Cardiac fibroblast (primary cell): ENCODE results near the gene RNF126.
"Not testable (repeated sequence)": the region's sequence is repeated elsewhere in the genome, so short reads cannot be mapped to it uniquely, and the experiment has no call there.

Experiments used
- DNase-seq, 2 donors: peaks; one replicate each; pipeline versions ENCODE4 v3.0.0 to v3.0.0-alpha.2; 2010; ENCODE audit warnings: low read depth in 2 of 2
- H3K4me3 ChIP-seq, 2 donors: replicated peaks in 1 of 2; 1 replicate in 1 of 2; 2 replicates in 1 of 2; pipeline ENCODE4 v1.5.1; 2011; ENCODE audit warnings: low read depth in 2 of 2, low read length in 2 of 2, mild to moderate bottlenecking in 2 of 2, moderate library complexity in 1 of 2
- TF ChIP-seq, protein P1 (sequence below): IDR thresholded peaks from one replicate; pipeline ENCODE4 v1.5.1; 2011; ENCODE audit warnings: low read depth, mild to moderate bottlenecking, low read length, inconsistent platforms

RNF126 gene

DNA sequence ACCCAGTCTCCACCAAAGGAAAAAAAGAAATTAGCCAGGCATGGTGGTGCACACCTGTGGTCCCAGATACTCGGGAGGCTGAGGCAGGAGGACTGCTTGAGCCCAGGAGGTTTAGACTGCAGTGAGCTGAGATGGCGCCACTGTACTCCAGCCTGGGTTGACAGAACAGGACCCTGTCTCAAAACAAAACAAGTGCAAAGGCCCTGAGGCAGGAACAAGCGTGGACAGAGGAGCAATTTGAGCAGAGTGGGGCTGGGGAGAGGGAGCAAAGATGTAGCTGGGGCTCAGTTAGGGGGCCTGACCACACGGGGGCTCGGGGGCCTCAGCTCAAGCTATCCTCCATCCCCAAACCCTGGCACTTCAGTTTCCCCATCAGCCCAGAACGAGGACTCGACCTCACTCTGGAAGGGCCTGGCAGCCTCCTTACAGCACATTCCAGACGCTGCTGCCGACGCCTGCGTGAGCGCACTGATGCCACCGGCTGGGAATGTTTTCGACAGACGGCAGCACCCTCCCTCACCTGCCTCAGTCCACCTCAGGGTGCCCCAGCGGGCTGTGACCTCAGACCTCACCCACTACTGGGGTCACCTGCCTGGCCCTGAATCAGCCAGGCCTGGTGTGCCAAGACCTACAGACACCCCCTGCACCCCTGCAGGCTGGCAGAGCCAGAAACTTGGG, 27.9 kb downstream of the RNF126 start:
- TF ChIP-seq, protein P1, sequence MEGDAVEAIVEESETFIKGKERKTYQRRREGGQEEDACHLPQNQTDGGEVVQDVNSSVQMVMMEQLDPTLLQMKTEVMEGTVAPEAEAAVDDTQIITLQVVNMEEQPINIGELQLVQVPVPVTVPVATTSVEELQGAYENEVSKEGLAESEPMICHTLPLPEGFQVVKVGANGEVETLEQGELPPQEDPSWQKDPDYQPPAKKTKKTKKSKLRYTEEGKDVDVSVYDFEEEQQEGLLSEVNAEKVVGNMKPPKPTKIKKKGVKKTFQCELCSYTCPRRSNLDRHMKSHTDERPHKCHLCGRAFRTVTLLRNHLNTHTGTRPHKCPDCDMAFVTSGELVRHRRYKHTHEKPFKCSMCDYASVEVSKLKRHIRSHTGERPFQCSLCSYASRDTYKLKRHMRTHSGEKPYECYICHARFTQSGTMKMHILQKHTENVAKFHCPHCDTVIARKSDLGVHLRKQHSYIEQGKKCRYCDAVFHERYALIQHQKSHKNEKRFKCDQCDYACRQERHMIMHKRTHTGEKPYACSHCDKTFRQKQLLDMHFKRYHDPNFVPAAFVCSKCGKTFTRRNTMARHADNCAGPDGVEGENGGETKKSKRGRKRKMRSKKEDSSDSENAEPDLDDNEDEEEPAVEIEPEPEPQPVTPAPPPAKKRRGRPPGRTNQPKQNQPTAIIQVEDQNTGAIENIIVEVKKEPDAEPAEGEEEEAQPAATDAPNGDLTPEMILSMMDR: no peak
- DNase-seq: no peak
- no peak overlapping the region for H3K4me3 ChIP-seq

DNA sequence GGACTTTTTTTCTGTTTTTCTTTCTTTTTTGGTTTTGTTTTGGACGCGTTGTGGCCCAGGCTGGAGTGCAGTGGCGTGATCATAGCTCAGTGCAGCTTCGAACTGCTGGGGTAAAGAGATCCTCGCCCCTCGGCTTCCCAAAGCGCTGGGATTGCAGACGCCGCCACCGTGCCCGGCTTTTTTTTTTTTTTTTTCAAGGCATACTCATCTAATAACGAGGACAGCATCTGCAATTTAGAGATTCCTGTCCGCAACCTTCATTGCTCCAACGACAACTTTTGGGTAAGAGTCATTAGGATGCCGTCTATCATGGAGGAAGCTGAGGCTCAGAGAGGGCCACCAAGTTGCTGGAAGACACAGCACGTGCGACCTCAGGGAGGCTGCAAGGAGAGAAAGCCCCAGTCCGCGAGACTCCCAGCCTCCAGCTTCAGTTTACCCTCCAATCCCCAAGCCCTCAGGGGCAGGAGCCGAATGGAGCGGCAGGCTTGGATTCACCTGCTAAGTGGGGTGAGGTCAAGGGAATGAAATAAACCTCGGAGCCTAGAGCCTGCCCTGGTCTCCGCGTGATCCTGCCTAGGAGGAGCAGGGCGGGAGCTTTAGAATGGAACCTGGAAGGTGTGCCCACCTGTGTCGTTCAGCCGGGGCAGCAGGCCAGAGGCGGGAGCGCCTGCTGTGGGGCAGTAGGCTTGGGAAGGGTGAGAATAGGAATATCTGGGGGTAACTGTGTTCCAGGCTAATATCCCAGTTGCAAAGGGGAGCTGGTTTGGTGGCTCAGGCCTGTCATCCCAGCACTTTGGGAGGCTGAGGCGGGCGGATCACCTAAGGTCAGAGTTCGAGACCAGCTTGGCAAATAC, 29.0 kb downstream of the RNF126 start:
- DNase-seq: no peak
- TF ChIP-seq, protein P1: no peak
- H3K4me3 ChIP-seq: peak overlapping the region; percentile 65 to 78

DNA sequence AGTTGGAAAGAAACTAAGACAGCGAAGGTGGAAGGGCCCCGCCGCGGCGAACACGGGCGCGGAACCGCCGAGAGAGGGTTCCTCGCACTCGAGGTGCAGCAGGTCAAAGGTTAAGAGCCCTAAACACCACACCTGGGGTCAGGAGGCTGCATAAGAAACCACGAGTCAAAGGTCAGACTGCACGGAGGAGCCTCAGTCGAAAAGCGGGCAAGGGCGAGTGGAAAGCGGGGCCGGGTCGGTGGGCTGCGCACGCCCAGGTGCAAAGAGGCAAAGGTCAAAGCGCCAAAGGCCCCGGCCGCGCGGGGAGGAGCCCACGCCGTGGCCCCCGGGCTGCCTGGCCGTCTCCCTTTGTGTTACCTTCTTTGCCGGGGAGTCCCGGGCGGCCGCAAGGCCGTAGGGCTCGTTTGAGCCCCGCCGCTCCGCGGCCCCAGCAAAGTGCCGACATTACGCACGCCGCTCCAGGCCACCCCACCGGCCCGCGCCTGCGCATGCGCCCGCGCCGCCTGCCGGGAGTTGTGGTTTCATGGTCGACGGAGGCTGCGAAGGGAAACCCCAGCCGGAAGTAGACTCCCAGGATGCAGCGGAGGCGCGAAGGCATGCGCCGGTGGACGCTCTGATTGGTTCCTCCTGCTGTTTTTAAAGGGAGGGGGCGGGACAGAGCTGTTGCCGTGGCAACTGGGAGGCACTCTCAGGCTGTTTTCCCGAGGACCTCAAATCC, 29.8 kb downstream of the RNF126 start, which contains the start of gene POLRMT:
Gene POLRMT, minus strand, starts transcription at position 470 of the 718 bp plus-strand sequence. Its CDS starts 25 bp downstream, at position 445.
- H3K4me3 ChIP-seq: peak within 1 kb of the TSS; percentile 78 to 84
- peak; percentile 99 for DNase-seq
- TF ChIP-seq, protein P1: no peak

DNA sequence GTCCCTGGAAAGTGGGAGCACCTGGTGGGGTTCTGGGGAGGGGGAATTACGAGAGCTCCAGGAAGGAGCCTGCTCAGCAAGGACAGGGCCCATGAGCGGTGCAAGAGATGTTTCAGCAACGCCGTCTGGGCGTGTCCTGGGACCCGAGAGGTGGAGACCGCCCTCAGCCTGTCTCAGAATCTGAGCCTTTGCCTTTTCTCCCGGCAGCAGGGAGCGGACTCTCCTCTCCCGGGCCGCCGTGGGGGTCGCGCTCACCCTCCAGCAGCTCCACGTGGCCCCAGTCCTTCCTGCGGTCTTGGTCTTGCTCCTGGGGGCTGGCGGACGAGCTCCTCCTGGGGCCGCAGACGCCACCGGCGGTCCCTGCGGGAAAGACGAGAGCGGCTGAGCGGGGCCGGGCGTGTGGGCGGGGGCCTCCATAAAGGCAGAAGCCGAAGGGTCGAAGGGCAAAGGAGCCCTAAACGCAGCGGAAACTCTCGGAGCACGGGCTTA, 30.4 kb downstream of the RNF126 start:
- TF ChIP-seq, protein P1: no peak
- peak; percentile 65 to 67 for DNase-seq
- peak overlapping the region; percentile 73 to 84 for H3K4me3 ChIP-seq

DNA sequence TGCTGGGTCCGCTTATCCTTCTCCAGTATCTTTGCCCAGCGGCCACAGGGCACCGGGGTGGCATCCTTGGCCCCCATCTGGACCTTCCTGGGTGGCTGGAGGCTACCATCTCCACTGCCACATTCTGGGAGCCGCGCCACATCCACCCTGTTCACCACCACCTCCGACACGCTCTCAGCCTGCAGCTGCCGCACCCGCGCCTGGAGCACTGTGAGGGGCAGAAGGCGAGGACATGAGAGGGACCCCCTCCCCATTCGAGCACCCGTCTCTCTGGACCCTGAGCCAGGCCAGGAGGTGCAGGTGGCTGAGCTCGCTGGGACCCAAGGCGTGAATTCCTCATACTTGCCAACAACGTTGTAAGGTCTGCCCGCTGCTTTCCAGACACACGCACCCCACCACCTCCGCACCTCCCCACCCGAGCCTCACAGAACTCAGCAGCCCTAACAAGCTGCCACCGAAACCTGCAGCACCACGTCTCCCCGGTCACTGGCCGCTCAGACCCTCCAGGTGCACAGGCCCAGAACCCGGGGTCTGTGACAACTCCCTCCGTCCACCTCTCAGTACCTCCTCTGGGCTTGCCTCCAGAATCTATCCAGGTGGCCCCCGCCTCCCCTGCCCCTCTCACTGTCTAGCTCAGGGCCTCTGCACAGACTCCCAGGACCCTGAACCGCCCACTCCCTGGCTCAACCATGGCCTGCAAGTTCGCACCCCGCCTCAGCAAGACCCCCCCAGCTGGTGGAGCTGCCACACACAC, 32.9 kb downstream of the RNF126 start:
- no peak for DNase-seq
- H3K4me3 ChIP-seq: no peak overlapping the region
- TF ChIP-seq, protein P1: no peak

DNA sequence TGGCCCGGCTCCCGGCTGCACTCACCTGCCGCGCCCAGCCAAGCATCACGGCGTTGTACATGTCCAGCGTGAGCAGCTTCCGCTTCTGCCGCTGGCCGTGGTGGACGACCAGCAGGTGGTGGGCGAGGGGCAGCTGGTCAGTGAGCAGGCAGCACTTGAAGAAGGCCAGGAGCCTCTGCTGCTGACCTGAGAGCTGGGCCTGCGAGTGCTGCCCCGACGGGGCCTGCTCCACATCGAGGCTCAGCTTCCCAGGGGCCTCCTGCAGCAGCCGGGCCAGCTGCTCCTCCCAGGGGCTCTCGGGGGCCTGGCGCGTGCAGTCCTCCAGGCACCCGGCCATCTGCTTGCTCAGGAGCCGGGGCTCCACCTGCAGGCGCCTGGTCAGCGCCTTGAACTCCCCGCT, 33.5 kb downstream of the RNF126 start:
- not testable (repeated sequence) for H3K4me3 ChIP-seq, DNase-seq
